K562 (cell line): ENCODE data around the gene LRMDA. TPM values are rescaled to one million over a fixed set of nuclear protein-coding genes. Genes with fewer than 3 reads are reported as not detected.

ENCODE experiments used
- ATAC-seq: fragments of 200-7000 bp; cut with Tn5 transposase; 3 replicates; pipeline ENCODE4 v1.9.1; 2020; ENCODE audit warnings: moderate library complexity
- BruUV-seq: library from RNA; stranded (reverse); fragments of 400-500 nt; replicated peaks from 2 replicates; lab custom pipeline; 2021; lab: Mats Ljungman, UMichigan
- CTCF ChIA-PET: fragments of 300-600 bp; formaldehyde crosslinking; extraction: SDS; loops from one replicate; lab custom pipeline; 2021; ENCODE audit warnings: low intra/inter-chr PET ratio; lab: Yijun Ruan, JAX
- POLR2A ChIA-PET: fragments of 300-600, 350-650 bp; sonication (Branson Sonifier 250); formaldehyde crosslinking; extraction: SDS; loops from one replicate; lab custom pipeline; 2021; ENCODE audit warnings: antibody characterized with exemption, inconsistent platforms; lab: Yijun Ruan, JAX
- DNase-seq, 4 experiments: peaks; one replicate each; pipeline versions ENCODE4 v3.0.0 to v3.0.0-alpha.2; 2011 to 2018; ENCODE audit warnings: low spot score in 3 of 4, mixed read lengths in 3 of 4; ENCODE audit errors: extremely low read depth in 1 of 4
- FAIRE-seq: peaks from 2 replicates; lab custom pipeline; 2011; peaks lifted over from hg19 to GRCh38; lab: Jason Lieb, UNC
- H2AFZ ChIP-seq: 2 replicates; pipeline ENCODE4 v1.6.0; 2011; ENCODE audit warnings: low read depth, low read length, control low read depth, inconsistent platforms
- H3K27ac ChIP-seq: fragments of 200-600 bp; 3 replicates; pipeline ENCODE4 v1.8.0; 2011; ENCODE audit warnings: low read depth, mild to moderate bottlenecking, control low read depth, inconsistent platforms, low read length, moderate library complexity, mixed read lengths; ENCODE audit errors: extremely low read depth
- H3K27me3 ChIP-seq, 2 experiments: fragments of 300-600 bp in 1 of 2; 2 replicates in 1 of 2; 3 replicates in 1 of 2; pipeline versions ENCODE4 v1.6.0 to v1.8.0; 2011; ENCODE audit warnings: inconsistent platforms in 2 of 2, low read length in 2 of 2, mild to moderate bottlenecking in 1 of 2, mixed read lengths in 1 of 2, moderate library complexity in 1 of 2; ENCODE audit not compliant: control insufficient read depth in 2 of 2, insufficient read depth in 2 of 2
- H3K36me3 ChIP-seq: fragments of 300-600 bp; 3 replicates; pipeline ENCODE4 v1.8.0; 2011; ENCODE audit warnings: mild to moderate bottlenecking, low read length, inconsistent platforms; ENCODE audit not compliant: control insufficient read depth, insufficient read depth
- H3K4me1 ChIP-seq, 2 experiments: fragments of 200-600 bp in 1 of 2; replicated peaks in 1 of 2; 2 replicates in 1 of 2; 3 replicates in 1 of 2; pipeline versions ENCODE4 v1.5.1 to v1.8.0; 2011; ENCODE audit warnings: inconsistent platforms in 2 of 2, low read length in 2 of 2, mild to moderate bottlenecking in 1 of 2, mixed read lengths in 1 of 2, moderate library complexity in 1 of 2; ENCODE audit not compliant: control insufficient read depth in 2 of 2, insufficient read depth in 2 of 2
- H3K4me2 ChIP-seq: 2 replicates; pipeline ENCODE4 v1.6.1; 2011; ENCODE audit warnings: low read length, control low read depth, inconsistent platforms, mixed read lengths; ENCODE audit not compliant: insufficient read depth
- H3K4me3 ChIP-seq: fragments of 200-600 bp; sonication (generic), shearing (Covaris generic); 2 replicates; pipeline ENCODE4 v1.5.1; 2016; ENCODE audit warnings: control low read depth, inconsistent platforms
- H3K79me2 ChIP-seq: fragments of 200-600 bp; 3 replicates; pipeline ENCODE4 v1.8.0; 2011; ENCODE audit warnings: low read length, inconsistent platforms; ENCODE audit not compliant: control insufficient read depth, insufficient read depth
- H3K9ac ChIP-seq, 2 experiments: 2 replicates each; pipeline versions ENCODE4 v1.6.0 to v1.6.1; 2011; ENCODE audit warnings: low read depth in 2 of 2, low read length in 2 of 2, control low read depth in 1 of 2, inconsistent platforms in 1 of 2, mild to moderate bottlenecking in 1 of 2, mixed read lengths in 1 of 2; ENCODE audit not compliant: insufficient read depth in 1 of 2
- H3K9me1 ChIP-seq: one replicate; pipeline ENCODE4 v1.6.0; 2011; ENCODE audit warnings: inconsistent platforms, mild to moderate bottlenecking, low read length, moderate library complexity; ENCODE audit not compliant: control insufficient read depth, insufficient read depth
- H3K9me3 ChIP-seq: replicated peaks from 2 replicates; pipeline ENCODE4 v1.5.1; 2011; ENCODE audit warnings: low read depth, low read length, inconsistent platforms; ENCODE audit not compliant: control insufficient read depth, insufficient read depth
- H4K20me1 ChIP-seq: replicated peaks from 2 replicates; pipeline ENCODE4 v1.6.1; 2011; ENCODE audit warnings: low read length, inconsistent platforms, mixed read lengths; ENCODE audit not compliant: control insufficient read depth, insufficient read depth
- HNRNPH1 ChIP-seq: fragments of 200-400 bp; formaldehyde crosslinking; optimal IDR thresholded peaks from 2 replicates; pipeline ENCODE3; 2017; ENCODE audit warnings: low read depth, mild to moderate bottlenecking, low read length, moderate library complexity
- PHF20 ChIP-seq: fragments of 450-650 bp; IDR thresholded peaks from 2 replicates; pipeline ENCODE4 v1.6.1; 2018; ENCODE audit not compliant: partially characterized antibody
- RBBP5 ChIP-seq: fragments of 200-600 bp; sonication (generic); IDR thresholded peaks from 2 replicates; pipeline ENCODE4 v1.6.1; 2012; ENCODE audit warnings: borderline replicate concordance, mild to moderate bottlenecking, low read length, control low read depth, inconsistent platforms; ENCODE audit not compliant: insufficient read depth, poor library complexity, severe bottlenecking
- SNRNP70 ChIP-seq: fragments of 200-400 bp; formaldehyde crosslinking; optimal IDR thresholded peaks from 2 replicates; pipeline ENCODE3; 2017; ENCODE audit warnings: low read depth, low read length
- SP2 ChIP-seq: IDR thresholded peaks from 2 replicates; pipeline ENCODE4 v1.6.1; 2011; ENCODE audit warnings: mild to moderate bottlenecking, low read depth, low read length, moderate library complexity; ENCODE audit not compliant: poor library complexity, severe bottlenecking; ENCODE audit errors: extremely low read depth
- TCF15 ChIP-seq: fragments of 250-450 bp; sonication (Bioruptor Pico); IDR thresholded peaks from 2 replicates; pipeline ENCODE4 v1.8.0; 2022; ENCODE audit warnings: moderate library complexity, mild to moderate bottlenecking, inconsistent platforms
- ZBTB40 ChIP-seq, 2 experiments: fragments of 450-650 bp in 1 of 2; sonication (generic) in 1 of 2; formaldehyde crosslinking in 1 of 2; IDR thresholded peaks; 2 replicates each; pipeline versions ENCODE4 v1.7.1 to v1.9.0; 2016 to 2022; ENCODE audit warnings: inconsistent platforms in 1 of 2, mild to moderate bottlenecking in 1 of 2, missing genetic modification reagents in 1 of 2
- ZNF449 ChIP-seq: fragments of 250-450 bp; sonication (Bioruptor Pico); IDR thresholded peaks from 2 replicates; pipeline ENCODE4 v1.8.0; 2022; ENCODE audit warnings: moderate library complexity, mild to moderate bottlenecking, inconsistent platforms
- WGBS: fragments of 100-300 bp; shearing (Covaris generic); methylation state at CpG from one replicate; pipeline ENCODE4 v1.1.6; 2016; ENCODE audit warnings: low coverage, mixed read lengths; ENCODE audit not compliant: insufficient coverage; ENCODE audit errors: missing lambda C conversion rate; 5-methylcytosine and 5-hydroxymethylcytosine counted together
- in situ Hi-C: fragments of 300-500 bp; cut with MboI; formaldehyde crosslinking; loops from 4 replicates; pipeline ENCODE4 v1.15.0; 2018; ENCODE audit warnings: inconsistent platforms, mixed read lengths
- intact Hi-C: fragments of 100-400 bp; cut with micrococcal nuclease; formaldehyde crosslinking; loops from 2 replicates; pipeline ENCODE4 v1.14.2; 2022
- polyA plus RNA-seq, 8 experiments: library from polyadenylated mRNA; depleted of rRNA in 4 of 8; stranded (reverse) in 5 of 8; unstranded in 3 of 8; fragments of >200 nt; fragmentation: Nextera tagmentation in 2 of 8; fragmentation: Illumina TruSeq in 1 of 8; extraction: Ambion mirVana in 2 of 8; extraction: Trizol in 1 of 8; gene quantifications; 2 replicates each; pipeline versions ENCODE4 v1.2.1 to v1.2.3, GENCODE V29; 2011 to 2014; ENCODE audit warnings: inconsistent platforms in 1 of 8, missing spikeins in 1 of 8
- total RNA-seq, 7 experiments: library from RNA; depleted of rRNA in 6 of 7; stranded (reverse); fragments of >200 nt in 6 of 7; fragmentation: Illumina TruSeq in 2 of 7; extraction: Trizol in 2 of 7; gene quantifications; 2 replicates each; pipeline versions ENCODE4 v1.2.1 to v1.2.3, GENCODE V29; 2011 to 2021; ENCODE audit warnings: low replicate concordance in 1 of 7

LRMDA gene
- total and polyA plus RNA-seq, 9 of the 15 experiments (the other 6 are each of a cell fraction or from before 2014, with no cell fraction given), result 0.25 TPM; not detected in 8

GRCh38 chr10:76139431-76139830, 708.0 kb downstream of the LRMDA start:
- H4K20me1 ChIP-seq, result no peaks in the 10 kb centered on the region
- BruUV-seq, result no TSS peak
- ChIA-PET CTCF (no interaction called here), POLR2A (no interaction called here)
- no peak overlapping the region for H2AFZ ChIP-seq
- no peaks in the 10 kb centered on the region for H3K79me2 ChIP-seq
- no peaks in the 10 kb centered on the region for H3K36me3 ChIP-seq
- no peaks in the 10 kb centered on the region for H3K4me1 ChIP-seq
- H3K9me1 ChIP-seq, result no peaks in the 10 kb centered on the region
- intact Hi-C loops (no loop called here), in situ Hi-C loops (no loop called here)
- no peak overlapping the region for H3K9ac ChIP-seq
- WGBS, result 3% methylated on average over 5 of the region's 5 CpGs
- ATAC-seq (no peak), FAIRE-seq (no peak), DNase-seq (no peak)
- H3K4me3 ChIP-seq, result no peak overlapping the region
- no peak overlapping the region for H3K4me2 ChIP-seq
- no peaks in the 10 kb centered on the region for H3K9me3 ChIP-seq
- H3K27me3 ChIP-seq, result no peaks in the 10 kb centered on the region
- H3K27ac ChIP-seq, result no peak overlapping the region
- TF ChIP-seq TCF15 (CRISPR knock-in tag) (no peak), ZNF449 (CRISPR knock-in tag) (no peak), ZBTB40 (IDR thresholded peaks at IDR 0.05) (no peak), ZBTB40 (CRISPR knock-in tag; IDR thresholded peaks at IDR 0.05) (no peak), PHF20 (no peak), SP2 (no peak), HNRNPH1 (no peak), RBBP5 (no peak), SNRNP70 (no peak)
